ENCODE data around the gene PPP1R14B. TPM values are rescaled to one million over a fixed set of nuclear protein-coding genes. Genes with fewer than 3 reads are reported as not detected.

The PPP1R14B gene
- 293 and 394 TPM in 2 replicates for total RNA-seq (2014; rRNA removed; shearing (Covaris generic))

GRCh38 chr11:64246871-64247728, at the start of gene PPP1R14B:
Gene PPP1R14B (minus strand): TSS chr11:64246943. CDS start chr11:64246673, 270 bp downstream.
- in situ Hi-C loops (cut with HindIII; ENCODE audit: low sequenced_read_pairs) = no loop called here
- peak; percentile 79 for DNase-seq (ENCODE audit: low spot score)

- in situ Hi-C loops (cut with HindIII; ENCODE audit: low sequenced_read_pairs) = no loop called here
- DNase-seq (ENCODE audit: low spot score) = no peak
These were observed 49.5 kb upstream of the PPP1R14B start for GRCh38 chr11:64296236-64296635.

- no peak for DNase-seq (ENCODE audit: low spot score)
- in situ Hi-C loops (cut with HindIII; ENCODE audit: low sequenced_read_pairs) = no loop called here
These were observed 49.0 kb upstream of the PPP1R14B start for GRCh38 chr11:64295760-64296159.

GRCh38 chr11:64294774-64295173, 48.0 kb upstream of the PPP1R14B start:
- in situ Hi-C loops (cut with HindIII; ENCODE audit: low sequenced_read_pairs) = no loop called here
- peak; percentile 80 for DNase-seq (ENCODE audit: low spot score)

- in situ Hi-C loops (cut with HindIII; ENCODE audit: low sequenced_read_pairs) = no loop called here
- DNase-seq (ENCODE audit: low spot score) = no peak
These were observed 45.9 kb upstream of the PPP1R14B start for GRCh38 chr11:64292460-64293254.

- in situ Hi-C loops (cut with HindIII; ENCODE audit: low sequenced_read_pairs) = no loop called here
- no peak for DNase-seq (ENCODE audit: low spot score)
These were observed 45.2 kb upstream of the PPP1R14B start for GRCh38 chr11:64291752-64292459.

- no peak for DNase-seq (ENCODE audit: low spot score)
- in situ Hi-C loops (cut with HindIII; ENCODE audit: low sequenced_read_pairs) = no loop called here
These were observed 44.6 kb upstream of the PPP1R14B start, which contains the start of gene KCNK4 for GRCh38 chr11:64291262-64291751. Gene KCNK4 (plus strand): TSS chr11:64291302. CDS start chr11:64293019, 1,717 bp downstream.

- in situ Hi-C loops (cut with HindIII; ENCODE audit: low sequenced_read_pairs) = no loop called here
These were observed 43.9 kb upstream of the PPP1R14B start for GRCh38 chr11:64290352-64291261.

GRCh38 chr11:64289002-64289564, 42.3 kb upstream of the PPP1R14B start:
- in situ Hi-C loops (cut with HindIII; ENCODE audit: low sequenced_read_pairs) = no loop called here
- no peak for DNase-seq (ENCODE audit: low spot score)

More at GRCh38 chr11:64290352-64291261, 43.9 kb upstream of the PPP1R14B start:
- DNase-seq (ENCODE audit: low spot score) = no peak

- DNase-seq (ENCODE audit: low spot score) = no peak
These were observed 41.6 kb upstream of the PPP1R14B start for GRCh38 chr11:64288353-64288750.

GRCh38 chr11:64287676-64288352, 41.1 kb upstream of the PPP1R14B start:
- in situ Hi-C loops (cut with HindIII; ENCODE audit: low sequenced_read_pairs) = no loop called here
- no peak for DNase-seq (ENCODE audit: low spot score)

More at GRCh38 chr11:64288353-64288750, 41.6 kb upstream of the PPP1R14B start:
- in situ Hi-C loops (cut with HindIII; ENCODE audit: low sequenced_read_pairs) = no loop called here

GRCh38 chr11:64286801-64287159, 40.0 kb upstream of the PPP1R14B start:
- no peak for DNase-seq (ENCODE audit: low spot score)
- in situ Hi-C loops (cut with HindIII; ENCODE audit: low sequenced_read_pairs) = no loop called here

GRCh38 chr11:64285885-64286800, 39.4 kb upstream of the PPP1R14B start:
- in situ Hi-C loops (cut with HindIII; ENCODE audit: low sequenced_read_pairs) = no loop called here
- peak; percentile 64 for DNase-seq (ENCODE audit: low spot score)

GRCh38 chr11:64284962-64285884, 38.5 kb upstream of the PPP1R14B start, which contains the start of gene GPR137:
Gene GPR137 (plus strand): TSS chr11:64285848. CDS start chr11:64286525, 677 bp downstream.
- peak; percentile 82 for DNase-seq (ENCODE audit: low spot score)
- in situ Hi-C loops (cut with HindIII; ENCODE audit: low sequenced_read_pairs) = no loop called here

All from G401 (cell line).